Activated gamma-delta T cell treated with anti-CD3 and anti-CD28 coated beads, Interleukin-2, amount 50 U/mL, for 16 hours (primary cell): ENCODE data around the gene EDAR.

ENCODE experiments used
- DNase-seq: peaks from one replicate; pipeline ENCODE4 v3.0.0-alpha.2; 2020; ENCODE audit warnings: low read depth

Gene EDAR

GRCh38 chr2:108988796-108989713 lies at the start of gene EDAR:
EDAR (minus strand) TSS chr2:108989220; CDS start chr2:108931014, 58,206 bp downstream.
- DNase-seq = peak; percentile 7

- DNase-seq = no peak
Observed at GRCh38 chr2:109033171-109033570, 44.2 kb upstream of the EDAR start.

GRCh38 chr2:109032229-109032820 lies 43.3 kb upstream of the EDAR start:
- no peak for DNase-seq

- peak; percentile 51 for DNase-seq
Observed at GRCh38 chr2:109031476-109032228, 42.6 kb upstream of the EDAR start.

GRCh38 chr2:109030870-109031475 lies 42.0 kb upstream of the EDAR start:
- no peak for DNase-seq

- no peak for DNase-seq
Observed at GRCh38 chr2:109029490-109030201, 40.6 kb upstream of the EDAR start.

GRCh38 chr2:109028738-109029489 lies 39.9 kb upstream of the EDAR start:
- no peak for DNase-seq

- no peak for DNase-seq
Observed at GRCh38 chr2:109028277-109028676, 39.3 kb upstream of the EDAR start.

GRCh38 chr2:109027702-109028101 lies 38.7 kb upstream of the EDAR start:
- DNase-seq = no peak

- no peak for DNase-seq
Observed at GRCh38 chr2:109024477-109024876, 35.5 kb upstream of the EDAR start.

- no peak for DNase-seq
Observed at GRCh38 chr2:109021895-109022300, 32.9 kb upstream of the EDAR start.

GRCh38 chr2:109020217-109020637 lies 31.2 kb upstream of the EDAR start:
- DNase-seq = no peak

- DNase-seq = no peak
Observed at GRCh38 chr2:109018452-109018851, 29.4 kb upstream of the EDAR start.

GRCh38 chr2:109017017-109017416 lies 28.0 kb upstream of the EDAR start:
- DNase-seq = no peak

- DNase-seq = no peak
Observed at GRCh38 chr2:109016376-109016775, 27.4 kb upstream of the EDAR start.

GRCh38 chr2:109014476-109014875 lies 25.5 kb upstream of the EDAR start:
- DNase-seq = no peak

GRCh38 chr2:109013051-109013450 lies 24.0 kb upstream of the EDAR start:
- no peak for DNase-seq

- DNase-seq = no peak
Observed at GRCh38 chr2:109009920-109010610, 21.0 kb upstream of the EDAR start.

GRCh38 chr2:109006971-109007370 lies 18.0 kb upstream of the EDAR start:
- no peak for DNase-seq

- DNase-seq = no peak
Observed at GRCh38 chr2:109005686-109006204, 16.7 kb upstream of the EDAR start.
